ENCODE data around the gene ADGRL1. TPM values are rescaled to one million over a fixed set of nuclear protein-coding genes. Genes with fewer than 3 reads are reported as not detected.
"Not testable (repeated sequence)": the region's sequence is repeated elsewhere in the genome, so short reads cannot be mapped to it uniquely, and the experiment has no call there.

Gene ADGRL1
- total RNA-seq, 1 donor = 1.7 TPM

DNA sequence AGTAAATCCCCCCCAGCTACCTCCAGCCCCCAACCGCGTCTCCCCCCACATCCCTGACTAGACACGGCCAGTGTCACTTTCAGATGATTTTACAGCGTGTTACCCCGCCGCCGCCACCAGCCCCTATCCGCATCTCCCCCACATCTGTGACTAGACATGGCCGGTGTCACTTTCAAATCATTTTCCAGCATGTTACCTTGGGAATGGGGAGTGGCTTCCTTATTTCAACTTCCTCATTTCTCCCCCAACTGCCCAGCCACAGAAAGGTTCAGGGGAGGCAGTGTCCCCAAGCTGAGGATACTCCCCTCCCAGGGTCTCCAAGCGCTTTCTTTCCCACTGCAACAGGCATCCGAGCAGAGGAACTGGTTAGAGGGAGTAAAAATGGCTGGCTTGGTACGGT is 18.4 kb downstream of the ADGRL1 start:
- TF ChIP-seq, protein P1, sequence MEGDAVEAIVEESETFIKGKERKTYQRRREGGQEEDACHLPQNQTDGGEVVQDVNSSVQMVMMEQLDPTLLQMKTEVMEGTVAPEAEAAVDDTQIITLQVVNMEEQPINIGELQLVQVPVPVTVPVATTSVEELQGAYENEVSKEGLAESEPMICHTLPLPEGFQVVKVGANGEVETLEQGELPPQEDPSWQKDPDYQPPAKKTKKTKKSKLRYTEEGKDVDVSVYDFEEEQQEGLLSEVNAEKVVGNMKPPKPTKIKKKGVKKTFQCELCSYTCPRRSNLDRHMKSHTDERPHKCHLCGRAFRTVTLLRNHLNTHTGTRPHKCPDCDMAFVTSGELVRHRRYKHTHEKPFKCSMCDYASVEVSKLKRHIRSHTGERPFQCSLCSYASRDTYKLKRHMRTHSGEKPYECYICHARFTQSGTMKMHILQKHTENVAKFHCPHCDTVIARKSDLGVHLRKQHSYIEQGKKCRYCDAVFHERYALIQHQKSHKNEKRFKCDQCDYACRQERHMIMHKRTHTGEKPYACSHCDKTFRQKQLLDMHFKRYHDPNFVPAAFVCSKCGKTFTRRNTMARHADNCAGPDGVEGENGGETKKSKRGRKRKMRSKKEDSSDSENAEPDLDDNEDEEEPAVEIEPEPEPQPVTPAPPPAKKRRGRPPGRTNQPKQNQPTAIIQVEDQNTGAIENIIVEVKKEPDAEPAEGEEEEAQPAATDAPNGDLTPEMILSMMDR (IDR thresholded peaks at IDR 0.05; ENCODE audit: insufficient read depth, low read depth, low read length) = no peak
- no peak for DNase-seq (ENCODE audit: low read depth)

DNA sequence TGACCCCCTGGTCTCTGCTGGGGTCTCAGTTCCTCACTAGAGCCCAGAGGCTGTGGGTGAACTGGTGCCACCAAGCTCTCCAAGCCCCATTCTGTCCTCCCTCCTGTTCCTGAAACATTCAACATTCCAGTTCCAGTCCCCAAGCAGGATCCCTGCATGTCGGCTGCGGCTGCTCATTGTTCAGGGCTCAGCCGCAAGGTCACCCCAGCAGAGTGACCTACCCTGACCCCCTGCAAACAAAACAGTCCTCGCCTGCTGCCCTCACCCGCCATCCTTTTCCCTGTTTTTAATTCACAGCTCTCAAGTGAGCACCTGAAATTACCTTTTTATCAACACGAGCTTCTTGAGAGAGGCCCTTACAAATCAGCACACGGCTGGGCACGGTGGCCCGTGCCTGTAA is 19.3 kb downstream of the ADGRL1 start:
- not testable (repeated sequence) for H3K4me3 ChIP-seq (ENCODE audit: low read depth, low read length); DNase-seq (ENCODE audit: low read depth)

More for the DNA sequence above, 18.4 kb downstream of the ADGRL1 start:
- H3K4me3 ChIP-seq (ENCODE audit: low read depth, low read length) = no peak overlapping the region

DNA sequence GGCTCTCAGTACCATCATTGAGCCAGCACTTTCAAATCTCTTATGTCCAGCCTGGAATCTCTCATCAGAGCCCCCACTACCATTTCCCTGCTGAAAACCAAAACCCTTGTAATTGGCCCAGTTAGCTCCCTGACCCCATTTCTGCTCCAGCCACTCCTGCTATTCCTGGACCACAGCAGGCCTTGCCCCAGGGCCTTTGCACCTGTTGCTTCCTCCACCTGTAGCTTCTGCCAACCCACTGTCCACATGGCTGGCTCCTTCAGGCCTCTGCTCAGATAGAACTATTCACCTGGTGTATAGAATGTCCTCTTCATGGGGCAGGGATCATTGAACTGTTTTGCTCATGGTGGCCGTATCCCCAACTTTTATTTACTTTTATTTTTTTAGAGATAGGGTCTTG is 20.3 kb downstream of the ADGRL1 start:
- not testable (repeated sequence) for H3K4me3 ChIP-seq (ENCODE audit: low read depth, low read length); DNase-seq (ENCODE audit: low read depth)

DNA sequence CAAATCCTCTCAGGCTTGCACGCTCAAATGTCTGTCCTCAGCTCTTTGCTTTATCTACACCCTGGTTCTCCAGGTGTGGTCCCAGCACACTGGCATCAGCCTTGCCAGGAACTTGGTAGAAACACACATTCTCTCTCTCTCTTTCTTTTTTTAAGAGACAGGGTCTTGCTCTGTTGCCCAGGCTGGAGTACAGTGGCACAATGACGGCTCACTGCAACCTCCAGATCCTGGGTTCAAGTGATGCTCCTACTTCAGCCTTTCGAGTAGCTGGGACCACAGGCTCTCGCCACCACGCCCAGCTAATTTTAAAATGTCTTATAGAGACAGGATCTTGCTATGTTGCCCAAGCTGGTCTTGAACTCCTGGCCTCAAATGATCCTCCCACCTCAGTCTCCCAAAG is 20.8 kb downstream of the ADGRL1 start:
- H3K4me3 ChIP-seq (ENCODE audit: low read depth, low read length) = no peak overlapping the region
- TF ChIP-seq, protein P1 (IDR thresholded peaks at IDR 0.05; ENCODE audit: insufficient read depth, low read depth, low read length) = no peak
- no peak for DNase-seq (ENCODE audit: low read depth)

DNA sequence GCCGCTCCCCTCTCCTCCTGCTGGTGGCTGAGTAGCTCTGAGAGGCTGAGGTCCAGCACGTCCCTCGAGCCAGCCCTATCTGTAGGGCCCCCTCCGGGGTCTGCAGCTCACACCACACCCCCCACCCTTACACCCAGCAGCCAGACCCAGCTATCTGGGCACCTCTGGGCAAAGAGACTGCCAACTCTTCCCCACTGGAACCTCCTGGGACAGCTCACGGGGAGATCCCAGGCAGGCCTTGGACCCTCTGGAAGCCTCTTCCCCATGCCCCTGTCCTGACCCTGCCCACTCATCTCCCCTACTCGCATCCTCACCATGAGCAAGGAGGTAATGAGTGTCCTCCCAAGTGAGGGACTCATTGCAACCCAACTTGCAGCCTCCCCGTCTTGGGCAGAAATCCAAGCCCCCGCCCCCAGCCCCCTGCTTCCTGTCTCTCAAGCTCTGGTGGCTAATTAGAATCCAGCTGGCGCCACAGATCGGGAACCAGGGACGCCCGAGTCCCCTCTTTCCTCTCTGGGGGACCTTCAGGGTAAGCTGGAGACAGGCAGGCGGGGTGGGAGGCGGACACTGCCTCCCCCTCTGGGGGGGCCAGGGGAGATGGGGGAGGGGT is 22.1 kb downstream of the ADGRL1 start:
- TF ChIP-seq, protein P1 (IDR thresholded peaks at IDR 0.05; ENCODE audit: insufficient read depth, low read depth, low read length) = no peak
- no peak overlapping the region for H3K4me3 ChIP-seq (ENCODE audit: low read depth, low read length)
- DNase-seq (ENCODE audit: low read depth) = no peak

DNA sequence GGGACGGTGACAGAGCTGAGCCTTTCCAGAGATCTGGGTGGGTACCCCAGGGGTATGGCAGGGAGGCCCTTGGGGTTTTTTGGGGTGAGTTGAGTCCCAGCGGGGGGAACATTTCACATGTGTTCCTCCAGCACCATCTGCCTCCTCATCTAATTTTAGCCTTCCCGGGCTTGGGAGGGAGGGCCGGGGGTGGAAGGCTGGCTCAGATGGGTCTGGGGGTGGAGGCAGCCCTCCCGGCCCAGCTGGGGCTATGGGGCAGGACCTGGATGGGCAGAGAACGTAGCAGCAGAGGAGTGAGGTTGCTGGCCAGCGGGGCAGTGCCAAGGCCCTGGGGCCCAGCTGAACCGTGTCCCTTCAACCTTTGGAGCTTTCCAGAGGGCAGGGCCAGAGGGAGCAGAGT is 23.5 kb downstream of the ADGRL1 start:
- H3K4me3 ChIP-seq (ENCODE audit: low read depth, low read length) = no peak overlapping the region
- DNase-seq (ENCODE audit: low read depth) = no peak
- TF ChIP-seq, protein P1 (IDR thresholded peaks at IDR 0.05; ENCODE audit: insufficient read depth, low read depth, low read length) = no peak

DNA sequence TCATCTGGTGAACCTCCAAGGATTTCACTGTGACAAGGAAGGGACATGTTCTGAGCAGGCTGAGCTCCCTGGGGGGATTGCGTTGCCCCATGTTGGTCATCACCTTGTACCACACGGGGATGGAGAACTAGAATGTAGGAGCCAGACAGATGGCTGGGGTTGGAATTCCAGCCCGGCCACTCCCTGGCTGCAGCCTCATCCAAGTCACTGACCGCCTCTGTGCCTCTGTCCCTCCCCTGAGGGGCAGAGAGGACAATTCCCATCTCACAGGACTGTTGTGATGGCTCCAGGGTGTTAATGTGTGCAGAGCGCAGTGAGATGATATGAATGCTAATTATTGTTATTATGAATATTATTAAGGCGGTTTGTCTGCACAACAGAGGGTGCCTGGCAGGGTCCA is 24.1 kb downstream of the ADGRL1 start:
- no peak for DNase-seq (ENCODE audit: low read depth)
- TF ChIP-seq, protein P1 (IDR thresholded peaks at IDR 0.05; ENCODE audit: insufficient read depth, low read depth, low read length) = no peak
- H3K4me3 ChIP-seq (ENCODE audit: low read depth, low read length) = no peak overlapping the region

DNA sequence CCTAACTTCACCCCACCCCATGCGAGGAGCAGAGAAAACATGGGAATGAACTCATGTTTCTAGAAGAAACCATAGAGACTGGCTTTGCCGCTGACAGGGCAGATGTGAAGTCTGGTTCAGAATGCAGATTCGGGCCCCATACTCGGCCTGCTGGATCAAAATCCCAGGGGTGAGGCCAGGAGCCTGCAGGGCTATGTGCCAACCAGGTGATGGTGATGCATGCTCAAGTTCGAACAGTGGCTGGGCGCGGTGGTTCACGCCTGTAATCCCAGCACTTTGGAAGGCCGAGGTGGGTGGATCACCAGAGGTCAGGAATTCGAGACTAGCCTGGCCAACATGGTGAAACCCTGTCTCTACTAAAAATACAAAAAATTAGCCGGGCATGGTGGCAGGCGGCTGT is 24.8 kb downstream of the ADGRL1 start:
- DNase-seq (ENCODE audit: low read depth) = not testable (repeated sequence)

More for the DNA sequence above, 24.8 kb downstream of the ADGRL1 start:
- not testable (repeated sequence) for H3K4me3 ChIP-seq (ENCODE audit: low read depth, low read length)

All from fibroblast of villous mesenchyme (primary cell).